22Rv1 (cell line): ENCODE data around the gene RBM20.

Source experiments
- CTCF ChIP-seq: fragments of 450-650 bp; IDR thresholded peaks from 2 replicates; pipeline ENCODE4 v1.5.1; 2017; ENCODE audit warnings: mild to moderate bottlenecking
- ZFX ChIP-seq: fragments of 450-650 bp; IDR thresholded peaks from 2 replicates; pipeline ENCODE4 v1.6.1; 2017; ENCODE audit warnings: antibody characterized with exemption, borderline replicate concordance

GRCh38 chr10:110863956-110864355 is 219.8 kb downstream of the RBM20 start:
- TF ChIP-seq CTCF (no peak), ZFX (no peak)
